Kidney (tissue), 14 donors: Measurements from ENCODE around the gene CD300LD. TPM values are rescaled to one million over a fixed set of nuclear protein-coding genes. Genes with fewer than 3 reads are reported as not detected.

Source experiments
- DNase-seq, 5 donors: peaks; one replicate each; pipeline ENCODE4 v3.0.0-alpha.2; 2013 to 2020
- FAIRE-seq: peaks from 2 replicates; lab custom pipeline; 2012; peaks lifted over from hg19 to GRCh38; lab: Jason Lieb, UNC
- H3K27ac ChIP-seq, 2 donors: one replicate each; pipeline ENCODE4 v1.7.0; 2013; ENCODE audit warnings: low read depth in 2 of 2, low read length in 2 of 2, inconsistent platforms in 1 of 2
- H3K27me3 ChIP-seq: one replicate; pipeline ENCODE4 v1.7.1; 2013; ENCODE audit warnings: low read length, inconsistent platforms; ENCODE audit not compliant: control insufficient read depth, insufficient read depth
- H3K36me3 ChIP-seq, 3 donors: one replicate each; pipeline versions ENCODE4 v1.7.0 to v1.7.1; 2013; ENCODE audit warnings: low read length in 3 of 3, control low read depth in 1 of 3, inconsistent platforms in 1 of 3; ENCODE audit not compliant: insufficient read depth in 3 of 3, control insufficient read depth in 2 of 3
- H3K4me1 ChIP-seq, 3 donors: one replicate each; pipeline versions ENCODE4 v1.7.0 to v1.7.1; 2013; ENCODE audit warnings: low read length in 3 of 3, inconsistent platforms in 1 of 3, low read depth in 1 of 3; ENCODE audit not compliant: control insufficient read depth in 2 of 3, insufficient read depth in 2 of 3
- H3K4me3 ChIP-seq, 3 donors: one replicate each; pipeline versions ENCODE4 v1.7.0 to v1.8.1; 2013; ENCODE audit warnings: low read length in 3 of 3, control low read depth in 1 of 3, inconsistent platforms in 1 of 3
- H3K9ac ChIP-seq, 3 donors: one replicate each; pipeline versions ENCODE4 v1.7.0 to v1.7.1; 2013; ENCODE audit warnings: low read length in 3 of 3, control low read depth in 1 of 3, inconsistent platforms in 1 of 3
- H3K9me3 ChIP-seq, 3 donors: one replicate each; pipeline versions ENCODE4 v1.7.0 to v1.7.1; 2013; ENCODE audit warnings: low read length in 3 of 3, control low read depth in 1 of 3, inconsistent platforms in 1 of 3; ENCODE audit not compliant: control insufficient read depth in 2 of 3, insufficient read depth in 1 of 3
- intact Hi-C: fragments of 100-400 bp; cut with DNase I; formaldehyde crosslinking; loops from one replicate; pipeline ENCODE4 v1.11.1; 2022
- polyA plus RNA-seq: library from polyadenylated mRNA; stranded (reverse); fragments of 350-450 nt; fragmentation: Illumina TruSeq; extraction: RNeasy Lipid Tissue Mini Kit (QIAGEN cat#74804); gene quantifications from one replicate; pipeline ENCODE4 v1.2.3, GENCODE V29; 2014; ENCODE audit warnings: low read depth, low replicate concordance; ENCODE audit not compliant: insufficient read depth
- total RNA-seq: library from RNA; stranded (reverse); fragmentation: NEBNext Ultra II Directional; extraction: Animal tissue kit (Norgen Biotek cat#: 25700); gene quantifications from one replicate; pipeline ENCODE4 v1.2.1, GENCODE V29; 2021
- TF ChIP-seq, protein P1 (sequence below): IDR thresholded peaks from 3 replicates; pipeline ENCODE4 v1.5.1; 2012; ENCODE audit warnings: mild to moderate bottlenecking, moderate library complexity, borderline replicate concordance; ENCODE audit not compliant: insufficient read depth; ENCODE audit errors: extremely low read depth
- donor health status: control.
- donor health status: control.
- donor health status: control.
- donor health status: control.
- donor health status: control.
- donor health status: DM: yes; HTN: yes; CAD: no.
- donor health status: Normal renal cell carcinoma (clear cell type).

Gene CD300LD
- total and polyA plus RNA-seq, 2 donors from 2014 or later = not detected

DNA sequence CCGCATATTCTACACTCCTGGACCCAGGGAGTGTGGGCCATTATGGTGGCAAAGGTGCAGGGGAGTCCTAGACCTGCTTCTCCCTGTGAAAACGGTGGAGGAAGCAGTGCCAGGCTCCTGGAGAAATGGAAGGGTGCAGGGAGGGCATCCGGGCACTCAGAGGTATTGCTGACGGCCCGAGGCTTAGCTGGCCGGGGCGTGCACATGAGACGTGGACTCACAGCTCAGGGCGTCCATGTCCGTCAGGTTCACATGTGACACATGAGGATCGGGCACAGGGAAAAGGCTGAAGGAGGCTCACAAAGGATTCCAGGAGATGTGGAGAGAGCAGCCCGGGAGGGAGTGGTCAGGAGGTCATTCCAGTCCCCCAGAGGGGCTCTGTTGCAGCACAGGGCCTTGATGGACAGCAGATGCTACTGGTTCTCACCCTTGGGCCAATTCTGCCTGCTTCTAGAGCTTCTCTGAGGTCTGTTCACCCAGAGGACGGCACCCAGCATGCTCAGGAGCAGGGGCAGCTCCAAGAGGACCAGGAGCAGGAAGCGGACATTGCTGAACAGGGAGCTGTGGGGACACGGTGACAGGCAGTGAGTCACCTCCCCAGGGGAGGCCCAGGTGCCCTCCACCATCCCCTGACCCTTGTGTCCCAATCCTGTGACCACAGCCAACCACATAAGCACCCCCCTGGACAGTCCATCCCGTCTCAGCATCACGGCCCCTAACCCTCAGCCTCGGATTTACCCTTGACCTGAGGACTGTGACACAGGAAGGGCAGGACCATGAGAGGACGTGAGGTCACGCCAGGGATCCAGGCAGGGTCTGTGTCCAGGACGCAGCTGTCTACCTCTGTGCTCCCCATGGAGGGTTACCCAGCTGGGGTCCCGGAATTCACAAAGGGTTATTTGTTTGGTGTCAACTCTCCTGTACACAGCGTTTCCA is 50.6 kb downstream of the CD300LD start:
- Histone ChIP-seq H3K9ac (no peak overlapping the region), H3K4me3 (no peak overlapping the region), H3K4me1 (no peaks in the 10 kb centered on the region), H3K9me3 (no peaks in the 10 kb centered on the region), H3K36me3 (no peaks in the 10 kb centered on the region), H3K27ac (no peak overlapping the region), H3K27me3 (no peaks in the 10 kb centered on the region)
- DNase-seq (peak in 1 of 5 donors; percentile 39), FAIRE-seq (no peak)
- intact Hi-C loops = no loop called here
- TF ChIP-seq, protein P1, sequence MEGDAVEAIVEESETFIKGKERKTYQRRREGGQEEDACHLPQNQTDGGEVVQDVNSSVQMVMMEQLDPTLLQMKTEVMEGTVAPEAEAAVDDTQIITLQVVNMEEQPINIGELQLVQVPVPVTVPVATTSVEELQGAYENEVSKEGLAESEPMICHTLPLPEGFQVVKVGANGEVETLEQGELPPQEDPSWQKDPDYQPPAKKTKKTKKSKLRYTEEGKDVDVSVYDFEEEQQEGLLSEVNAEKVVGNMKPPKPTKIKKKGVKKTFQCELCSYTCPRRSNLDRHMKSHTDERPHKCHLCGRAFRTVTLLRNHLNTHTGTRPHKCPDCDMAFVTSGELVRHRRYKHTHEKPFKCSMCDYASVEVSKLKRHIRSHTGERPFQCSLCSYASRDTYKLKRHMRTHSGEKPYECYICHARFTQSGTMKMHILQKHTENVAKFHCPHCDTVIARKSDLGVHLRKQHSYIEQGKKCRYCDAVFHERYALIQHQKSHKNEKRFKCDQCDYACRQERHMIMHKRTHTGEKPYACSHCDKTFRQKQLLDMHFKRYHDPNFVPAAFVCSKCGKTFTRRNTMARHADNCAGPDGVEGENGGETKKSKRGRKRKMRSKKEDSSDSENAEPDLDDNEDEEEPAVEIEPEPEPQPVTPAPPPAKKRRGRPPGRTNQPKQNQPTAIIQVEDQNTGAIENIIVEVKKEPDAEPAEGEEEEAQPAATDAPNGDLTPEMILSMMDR = no peak

DNA sequence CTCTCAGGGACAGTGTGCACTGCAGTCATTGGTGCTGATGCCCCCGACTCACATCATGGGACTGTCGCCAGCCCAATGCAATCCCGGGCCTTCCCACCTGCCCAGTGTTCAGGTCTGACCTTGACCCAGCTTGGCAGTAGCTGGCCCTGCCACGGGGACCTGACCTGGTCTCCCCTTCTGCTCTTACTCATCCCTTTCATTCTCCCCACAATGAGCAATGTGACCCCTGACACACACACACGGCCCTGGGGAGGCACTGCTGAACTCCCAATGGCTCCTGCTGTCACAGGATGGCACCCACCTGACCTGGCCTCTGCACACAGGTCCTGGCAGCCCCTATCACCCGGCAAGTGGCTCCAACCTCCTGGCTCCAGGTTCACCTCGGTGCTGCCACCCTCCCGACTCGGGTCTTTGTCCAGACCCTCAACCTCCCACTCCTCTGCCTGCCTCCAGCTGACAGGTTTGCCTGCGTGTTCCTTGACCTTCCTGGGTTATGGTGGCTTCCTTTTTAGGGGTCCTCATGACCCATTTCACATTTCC is 52.7 kb downstream of the CD300LD start:
- no peak for FAIRE-seq
- Histone ChIP-seq H3K9me3 (no peaks in the 10 kb centered on the region), H3K27ac (no peak overlapping the region), H3K4me1 (no peaks in the 10 kb centered on the region), H3K36me3 (no peaks in the 10 kb centered on the region), H3K27me3 (no peaks in the 10 kb centered on the region), H3K9ac (no peak overlapping the region), H3K4me3 (no peak overlapping the region)
- TF ChIP-seq, protein P1 = no peak
- intact Hi-C loops = no loop called here
- DNase-seq = no peak

DNA sequence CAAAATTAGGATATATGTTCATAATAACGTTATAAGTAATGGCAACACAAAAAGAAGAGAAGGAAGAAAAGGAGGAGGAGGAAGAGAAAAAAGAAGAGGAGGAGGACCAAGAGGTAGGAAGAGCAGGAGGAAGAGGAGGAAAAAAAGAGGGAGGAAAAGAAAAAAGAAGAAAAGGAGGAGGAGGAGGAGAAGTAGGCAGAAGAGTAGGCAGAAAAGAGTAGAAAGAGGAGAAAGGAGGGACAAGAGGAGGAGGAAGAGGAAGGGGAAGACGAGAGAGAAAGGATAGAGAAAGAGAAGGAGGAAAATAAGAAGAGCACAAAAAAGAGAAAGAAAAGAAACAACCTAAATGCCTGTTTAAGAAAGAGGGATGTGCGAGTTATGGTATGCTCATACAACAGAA is 55.2 kb downstream of the CD300LD start:
- Histone ChIP-seq H3K27ac (no peak overlapping the region), H3K4me3 (no peak overlapping the region), H3K27me3 (no peaks in the 10 kb centered on the region), H3K9ac (no peak overlapping the region), H3K4me1 (no peaks in the 10 kb centered on the region), H3K36me3 (no peaks in the 10 kb centered on the region), H3K9me3 (no peaks in the 10 kb centered on the region)
- TF ChIP-seq, protein P1 = no peak
- DNase-seq (no peak), FAIRE-seq (no peak)
- intact Hi-C loops = no loop called here
